CD4-positive, alpha-beta memory T cell (primary cell): ENCODE data around the gene FFAR1. TPM values are rescaled to one million over a fixed set of nuclear protein-coding genes. Genes with fewer than 3 reads are reported as not detected.

ENCODE experiments used
- CTCF ChIA-PET: fragments of 350-600 bp; sonication (Branson Sonifier 250); formaldehyde crosslinking; loops from one replicate; lab custom pipeline; 2021; ENCODE audit warnings: inconsistent platforms; ENCODE audit not compliant: partially characterized antibody; lab: Charles Lee
- POLR2A ChIA-PET: fragments of 350-600 bp; sonication (Branson Sonifier 250); formaldehyde crosslinking; loops from one replicate; lab custom pipeline; 2021; ENCODE audit not compliant: partially characterized antibody; lab: Charles Lee
- DNase-seq, 5 donors: peaks; one replicate each; pipeline versions ENCODE4 v3.0.0 to v3.0.0-alpha.2; 2020 to 2022; ENCODE audit warnings: mixed read lengths in 1 of 5
- H3K27ac ChIP-seq: one replicate; pipeline ENCODE4 v1.7.0; 2013; ENCODE audit warnings: low read depth, low read length
- H3K27me3 ChIP-seq: 2 replicates; pipeline ENCODE4 v1.7.0; 2013; ENCODE audit warnings: mild to moderate bottlenecking, low read length, moderate library complexity; ENCODE audit not compliant: insufficient read depth
- H3K36me3 ChIP-seq: 2 replicates; pipeline ENCODE4 v1.7.0; 2013; ENCODE audit warnings: mild to moderate bottlenecking, low read length, moderate library complexity; ENCODE audit not compliant: insufficient read depth
- H3K4me1 ChIP-seq: 2 replicates; pipeline ENCODE4 v1.7.0; 2013; ENCODE audit warnings: mild to moderate bottlenecking, low read length, moderate library complexity; ENCODE audit not compliant: insufficient read depth
- H3K4me3 ChIP-seq, 2 donors: one replicate each; pipeline ENCODE4 v1.7.0; 2013; ENCODE audit warnings: low read length in 2 of 2, mild to moderate bottlenecking in 1 of 2
- H3K9me3 ChIP-seq, 2 donors: one replicate each; pipeline ENCODE4 v1.7.0; 2013; ENCODE audit warnings: low read length in 2 of 2, control low read depth in 1 of 2; ENCODE audit not compliant: control insufficient read depth in 1 of 2
- H3K27ac Mint-ChIP-seq, 7 donors: one replicate each; pipeline ENCODE4 v1.8.0; 2020 to 2021; ENCODE audit warnings: mixed read lengths in 7 of 7, mild to moderate bottlenecking in 6 of 7, inconsistent platforms in 3 of 7, moderate library complexity in 3 of 7
- H3K27me3 Mint-ChIP-seq, 2 donors: one replicate each; pipeline ENCODE4 v1.8.0; 2020 to 2021; ENCODE audit warnings: mixed read lengths in 2 of 2
- H3K36me3 Mint-ChIP-seq, 2 donors: one replicate each; pipeline ENCODE4 v1.8.0; 2020 to 2021; ENCODE audit warnings: mixed read lengths in 2 of 2, inconsistent platforms in 1 of 2, mild to moderate bottlenecking in 1 of 2
- H3K4me1 Mint-ChIP-seq, 4 donors: one replicate each; pipeline ENCODE4 v1.8.0; 2020 to 2021; ENCODE audit warnings: mixed read lengths in 4 of 4, mild to moderate bottlenecking in 1 of 4
- H3K4me3 Mint-ChIP-seq, 8 donors: one replicate each; pipeline ENCODE4 v1.8.0; 2020 to 2021; ENCODE audit warnings: mixed read lengths in 8 of 8, mild to moderate bottlenecking in 7 of 8, moderate library complexity in 6 of 8, inconsistent platforms in 3 of 8
- H3K9me3 Mint-ChIP-seq, 8 donors: one replicate each; pipeline ENCODE4 v1.8.0; 2020 to 2021; ENCODE audit warnings: mixed read lengths in 8 of 8, mild to moderate bottlenecking in 5 of 8, inconsistent platforms in 3 of 8, moderate library complexity in 1 of 8
- intact Hi-C: fragments of 100-400 bp; cut with micrococcal nuclease; formaldehyde crosslinking; loops from one replicate; pipeline ENCODE4 v1.15.1; 2023
- polyA plus RNA-seq, 2 donors: library from polyadenylated mRNA; unstranded; fragments of 300-500 nt; fragmentation: Illumina TruSeq; gene quantifications; one replicate each; pipeline ENCODE4 v1.2.3, GENCODE V29; 2021
- total RNA-seq, 2 experiments: library from RNA; stranded (reverse); gene quantifications; one replicate each; pipeline ENCODE4 v1.2.3, GENCODE V29; 2021

FFAR1 gene
- total and polyA plus RNA-seq, 4 experiments from 2014 or later, result not detected

GRCh38 chr19:35336166-35336955 is 11.3 kb upstream of the FFAR1 start:
- intact Hi-C loops, result no loop called here
- CTCF ChIA-PET, result no interaction called here
- Histone ChIP-seq H3K27ac (no peak overlapping the region), H3K4me1 (peaks cover 9% of the 10 kb centered on the region), H3K27me3 (no peaks in the 10 kb centered on the region), H3K36me3 (no peaks in the 10 kb centered on the region), H3K9me3 (no peaks in the 10 kb centered on the region), H3K4me3 (no peak overlapping the region)
- no peak overlapping the region for H3K27ac Mint-ChIP-seq
- peaks cover 6 to 15% (median 10%) of the 10 kb centered on the region in 4 donors for H3K4me1 Mint-ChIP-seq
- H3K27me3 Mint-ChIP-seq, result peaks cover 0 to 13% of the 10 kb centered on the region in 2 donors
- POLR2A ChIA-PET, result no interaction called here
- no peaks in the 10 kb centered on the region for H3K9me3 Mint-ChIP-seq
- no peak overlapping the region for H3K4me3 Mint-ChIP-seq
- no peaks in the 10 kb centered on the region for H3K36me3 Mint-ChIP-seq
- peak in 1 of 5 donors; percentile 2 for DNase-seq

DNA sequence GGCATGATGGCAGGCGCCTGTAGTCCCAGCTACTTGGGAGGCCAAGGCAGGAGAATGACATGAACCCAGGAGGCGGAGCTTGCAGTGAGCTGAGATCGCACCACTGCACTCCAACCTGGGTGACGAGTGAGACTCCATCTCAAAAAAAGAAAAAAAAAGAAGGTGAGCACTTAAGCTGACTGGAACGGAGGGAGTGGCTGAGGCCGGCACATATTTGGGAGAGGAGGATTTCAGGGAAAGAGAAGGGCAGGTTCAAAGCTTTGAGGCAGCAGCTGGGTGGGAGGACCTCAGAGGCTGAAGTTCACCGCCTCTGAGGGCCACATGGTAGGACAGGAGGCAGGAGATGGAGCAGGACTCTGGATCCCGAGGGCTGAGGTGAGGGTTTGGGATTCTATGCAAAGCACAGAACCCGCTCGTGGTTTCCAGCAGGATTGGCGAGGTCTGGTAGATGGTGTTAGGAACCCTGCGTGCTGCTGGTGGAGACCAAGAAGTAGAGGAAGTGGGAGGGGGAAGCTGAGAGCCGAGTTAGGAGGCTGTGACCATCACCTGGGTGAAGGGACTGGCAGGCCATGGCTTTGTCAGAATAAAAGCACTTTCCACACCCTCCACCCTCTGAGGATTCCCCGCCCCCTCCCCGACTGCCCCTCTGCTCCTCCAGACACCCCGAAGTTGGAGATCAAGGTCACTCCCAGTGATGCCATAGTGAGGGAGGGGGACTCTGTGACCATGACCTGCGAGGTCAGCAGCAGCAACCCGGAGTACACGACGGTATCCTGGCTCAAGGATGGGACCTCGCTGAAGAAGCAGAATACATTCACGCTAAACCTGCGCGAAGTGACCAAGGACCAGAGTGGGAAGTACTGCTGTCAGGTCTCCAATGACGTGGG is 10.4 kb upstream of the FFAR1 start:
- ChIA-PET POLR2A (no interaction called here), CTCF (no interaction called here)
- no peak overlapping the region for H3K27ac Mint-ChIP-seq
- no peaks in the 10 kb centered on the region for H3K9me3 Mint-ChIP-seq
- no peaks in the 10 kb centered on the region for H3K9me3 ChIP-seq
- H3K4me3 ChIP-seq, result no peak overlapping the region
- intact Hi-C loops, result no loop called here
- peaks cover under 1 to 13% of the 10 kb centered on the region in 2 donors for H3K27me3 Mint-ChIP-seq
- no peaks in the 10 kb centered on the region for H3K36me3 ChIP-seq
- H3K27ac ChIP-seq, result no peak overlapping the region
- no peaks in the 10 kb centered on the region for H3K27me3 ChIP-seq
- peaks cover 9% of the 10 kb centered on the region for H3K4me1 ChIP-seq
- no peaks in the 10 kb centered on the region for H3K36me3 Mint-ChIP-seq
- peaks cover 7 to 18% (median 10%) of the 10 kb centered on the region in 4 donors for H3K4me1 Mint-ChIP-seq
- DNase-seq, result peak in 1 of 5 donors; percentile 13
- no peak overlapping the region for H3K4me3 Mint-ChIP-seq

- Histone ChIP-seq H3K27me3 (no peaks in the 10 kb centered on the region), H3K9me3 (no peaks in the 10 kb centered on the region), H3K27ac (no peak overlapping the region), H3K4me1 (peaks cover 3% of the 10 kb centered on the region), H3K4me3 (no peak overlapping the region), H3K36me3 (no peaks in the 10 kb centered on the region)
- Mint-ChIP-seq H3K36me3 (no peaks in the 10 kb centered on the region), H3K4me1 (peaks cover 3 to 14% (median 5%) of the 10 kb centered on the region in 4 donors), H3K27ac (no peak overlapping the region), H3K9me3 (no peaks in the 10 kb centered on the region), H3K4me3 (no peak overlapping the region), H3K27me3 (peaks cover 3 to 13% of the 10 kb centered on the region in 2 donors)
- intact Hi-C loops, result no loop called here
- ChIA-PET CTCF (no interaction called here), POLR2A (no interaction called here)
- DNase-seq, result peak in 1 of 5 donors; percentile 35
Measured at GRCh38 chr19:35337984-35338296, 9.8 kb upstream of the FFAR1 start.

DNA sequence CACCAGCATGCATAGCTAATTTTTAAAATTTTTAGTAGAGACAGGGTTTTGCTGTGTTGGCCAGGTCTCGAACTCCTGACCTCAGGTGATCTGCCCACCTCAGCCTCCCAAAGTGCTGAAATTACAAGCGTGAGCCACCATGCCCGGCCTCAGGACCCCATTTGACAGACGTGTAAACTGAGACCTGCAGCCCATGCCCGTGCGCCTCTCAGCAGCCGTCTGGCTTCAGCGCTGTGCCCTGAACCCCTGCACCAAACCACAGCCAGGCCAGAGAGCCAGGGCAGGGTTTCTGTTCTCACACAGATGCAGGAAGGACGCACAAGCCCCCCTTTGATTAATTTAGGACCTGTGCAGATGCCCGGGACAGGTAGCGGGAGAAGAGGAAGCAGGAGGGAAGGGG is 7.3 kb upstream of the FFAR1 start:
- H3K4me3 Mint-ChIP-seq, result no peak overlapping the region
- H3K27ac Mint-ChIP-seq, result no peak overlapping the region
- CTCF ChIA-PET, result interaction anchor here (1.2 kb wide), 1 partner anchor 13 kb away, joined by 3 read pairs; no protein-coding TSS in a partner anchor
- Histone ChIP-seq H3K4me3 (no peak overlapping the region), H3K9me3 (no peaks in the 10 kb centered on the region), H3K27ac (no peak overlapping the region), H3K4me1 (no peaks in the 10 kb centered on the region), H3K27me3 (no peaks in the 10 kb centered on the region), H3K36me3 (no peaks in the 10 kb centered on the region)
- intact Hi-C loops, result loop anchor here (10.0 kb wide), 1 partner anchor 196 kb away; the partner anchor contains the start of gene FXYD7
- DNase-seq, result no peak
- no peaks in the 10 kb centered on the region for H3K36me3 Mint-ChIP-seq
- POLR2A ChIA-PET, result no interaction called here
- peaks cover 3 to 4% of the 10 kb centered on the region in 2 donors for H3K27me3 Mint-ChIP-seq
- H3K4me1 Mint-ChIP-seq, result peaks cover 0 to 6% (median 1%) of the 10 kb centered on the region in 4 donors
- H3K9me3 Mint-ChIP-seq, result no peaks in the 10 kb centered on the region

- ChIA-PET CTCF (interaction anchor here (1.2 kb wide), 1 partner anchor 12 kb away, joined by 3 read pairs; no protein-coding TSS in a partner anchor), POLR2A (no interaction called here)
- no peaks in the 10 kb centered on the region for H3K9me3 Mint-ChIP-seq
- H3K36me3 Mint-ChIP-seq, result no peaks in the 10 kb centered on the region
- peak in 1 of 5 donors; percentile 27 for DNase-seq
- peaks cover 3 to 4% of the 10 kb centered on the region in 2 donors for H3K27me3 Mint-ChIP-seq
- H3K4me3 Mint-ChIP-seq, result no peak overlapping the region
- H3K4me1 Mint-ChIP-seq, result peaks cover 3 to 10% (median 6%) of the 10 kb centered on the region in 4 donors
- Histone ChIP-seq H3K9me3 (no peaks in the 10 kb centered on the region), H3K27me3 (no peaks in the 10 kb centered on the region), H3K4me1 (peaks cover 6% of the 10 kb centered on the region), H3K4me3 (no peak overlapping the region), H3K36me3 (no peaks in the 10 kb centered on the region), H3K27ac (no peak overlapping the region)
- no peak overlapping the region for H3K27ac Mint-ChIP-seq
- intact Hi-C loops, result loop anchor here (10.0 kb wide), 1 partner anchor 196 kb away; the partner anchor contains the start of gene FXYD7
Measured at GRCh38 chr19:35341006-35341405, 6.7 kb upstream of the FFAR1 start.

- Mint-ChIP-seq H3K27ac (no peak overlapping the region), H3K27me3 (peaks cover 3 to 5% of the 10 kb centered on the region in 2 donors), H3K4me1 (peaks cover 7 to 17% (median 13%) of the 10 kb centered on the region in 4 donors), H3K36me3 (peaks cover 0 to 2% of the 10 kb centered on the region in 2 donors), H3K4me3 (no peak overlapping the region), H3K9me3 (peaks cover 0 to 2% (median 0%) of the 10 kb centered on the region in 8 donors)
- ChIA-PET CTCF (no interaction called here), POLR2A (no interaction called here)
- H3K27ac ChIP-seq, result no peak overlapping the region
- no peaks in the 10 kb centered on the region for H3K27me3 ChIP-seq
- peak in 1 of 5 donors; percentile 17 for DNase-seq
- H3K36me3 ChIP-seq, result no peaks in the 10 kb centered on the region
- intact Hi-C loops, result loop anchor here (10.0 kb wide), 1 partner anchor 197 kb away; the partner anchor contains the start of gene FXYD7
- no peak overlapping the region for H3K4me3 ChIP-seq
- H3K4me1 ChIP-seq, result peaks cover 12% of the 10 kb centered on the region
- H3K9me3 ChIP-seq, result no peaks in the 10 kb centered on the region
Measured at GRCh38 chr19:35341565-35342225, 6.0 kb upstream of the FFAR1 start.
